ENCODE results near the gene VWCE. TPM values are rescaled to one million over a fixed set of nuclear protein-coding genes. Genes with fewer than 3 reads are reported as not detected.

Gene VWCE
- total and polyA plus RNA-seq, 2 donors: 2.4 to 11.5 TPM

DNA sequence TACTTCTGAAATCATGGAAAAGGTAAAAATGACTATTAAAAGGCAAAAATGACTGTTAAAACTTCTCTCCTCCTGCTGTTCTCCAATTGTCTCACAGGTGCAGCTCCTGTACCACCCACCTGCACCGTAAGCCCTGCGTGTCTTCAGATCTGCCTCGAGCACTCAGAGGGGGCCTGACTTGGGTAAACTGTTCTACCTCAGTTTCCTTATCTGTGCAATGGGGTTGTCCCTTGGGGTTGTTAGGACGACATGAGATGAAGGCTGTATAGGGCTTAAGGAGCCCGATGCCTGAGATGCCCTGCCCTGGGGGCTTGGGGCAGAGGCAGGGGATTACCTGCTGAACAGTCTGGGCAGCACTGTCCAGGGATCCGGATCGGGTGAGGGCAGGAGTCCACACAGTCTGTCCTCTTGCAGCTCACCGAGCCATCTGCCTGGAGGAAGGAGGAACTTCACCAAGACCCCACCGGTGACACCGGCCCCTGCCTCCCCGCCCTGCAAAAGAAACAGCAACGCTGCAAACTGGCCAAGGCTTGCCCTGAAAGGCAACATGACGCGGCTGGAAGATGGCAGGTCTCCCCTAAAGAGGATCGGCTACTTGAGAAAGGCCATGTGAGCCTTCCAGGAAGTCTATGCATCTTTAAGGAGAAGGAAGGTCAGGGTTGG, 26.4 kb downstream of the VWCE start:
- no peak for DNase-seq (ENCODE audit: low read depth in 6 of 9, low spot score in 9 of 9)
- Histone ChIP-seq H3K27ac (ENCODE audit: low read depth in 1 of 2, low read length in 1 of 2) (no peak overlapping the region), H3K27me3 (ENCODE audit: control insufficient read depth in 2 of 2, insufficient read depth in 1 of 2, low read length in 1 of 2) (no peaks in the 10 kb centered on the region), H3K4me1 (ENCODE audit: control insufficient read depth in 2 of 2, insufficient read depth in 2 of 2, low read length in 2 of 2) (no peaks in the 10 kb centered on the region), H3K36me3 (ENCODE audit: control insufficient read depth in 2 of 2, insufficient read depth in 2 of 2, low read length in 1 of 2) (peaks cover 6 to 16% of the 10 kb centered on the region in 2 donors), H3K4me3 (ENCODE audit: low read length in 2 of 2) (no peak overlapping the region), H3K9me3 (ENCODE audit: control insufficient read depth in 2 of 2, insufficient read depth in 1 of 2, low read length in 1 of 2) (no peaks in the 10 kb centered on the region)
- 96% methylated on average over 15 of the region's 15 CpGs for WGBS

DNA sequence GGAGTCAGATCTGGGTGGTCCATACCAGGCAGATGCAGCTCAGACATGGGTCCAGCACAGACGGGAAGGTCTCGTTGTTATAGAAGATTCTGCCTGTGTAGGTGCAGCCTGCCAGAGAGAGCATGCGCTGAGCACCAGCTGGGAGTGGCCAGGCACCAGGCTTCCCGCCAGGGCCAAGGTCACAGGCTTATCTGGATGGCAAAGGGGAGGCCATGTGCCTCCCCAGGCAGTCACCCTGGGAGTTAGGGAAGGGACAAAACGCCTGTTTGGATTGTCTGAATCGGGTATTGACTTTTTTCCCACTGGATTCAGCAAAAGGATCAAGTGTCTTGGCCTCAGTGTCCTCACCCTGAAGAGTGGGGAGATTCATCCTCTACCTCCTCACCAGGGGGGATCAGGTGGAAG, 27.7 kb downstream of the VWCE start:
- Histone ChIP-seq H3K27ac (ENCODE audit: low read depth in 1 of 2, low read length in 1 of 2) (no peak overlapping the region), H3K36me3 (ENCODE audit: control insufficient read depth in 2 of 2, insufficient read depth in 2 of 2, low read length in 1 of 2) (peaks cover 6 to 12% of the 10 kb centered on the region in 2 donors), H3K9me3 (ENCODE audit: control insufficient read depth in 2 of 2, insufficient read depth in 1 of 2, low read length in 1 of 2) (no peaks in the 10 kb centered on the region), H3K4me3 (ENCODE audit: low read length in 2 of 2) (no peak overlapping the region), H3K27me3 (ENCODE audit: control insufficient read depth in 2 of 2, insufficient read depth in 1 of 2, low read length in 1 of 2) (no peaks in the 10 kb centered on the region), H3K4me1 (ENCODE audit: control insufficient read depth in 2 of 2, insufficient read depth in 2 of 2, low read length in 2 of 2) (no peaks in the 10 kb centered on the region)
- DNase-seq (ENCODE audit: low read depth in 6 of 9, low spot score in 9 of 9): no peak
- 93% methylated on average over 6 of the region's 6 CpGs for WGBS

DNA sequence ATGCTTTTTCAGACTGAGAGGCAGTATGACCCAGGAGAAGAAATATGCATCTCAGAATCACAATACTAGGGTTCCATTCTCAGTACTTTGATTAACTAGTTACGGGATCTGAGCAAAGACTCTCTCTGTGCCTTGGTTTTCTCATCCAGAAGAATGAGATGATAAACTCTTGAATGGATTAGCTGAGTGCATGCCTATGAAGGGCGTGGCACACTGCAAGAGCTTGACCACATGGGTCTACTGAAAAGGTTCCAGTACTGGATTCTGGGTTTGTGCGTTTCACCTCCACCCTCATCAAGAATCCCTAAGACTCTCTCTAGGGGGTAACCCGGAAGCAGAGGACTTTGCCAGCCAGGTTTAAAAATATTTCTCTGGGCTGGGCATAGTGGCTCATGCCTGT, 28.5 kb downstream of the VWCE start:
- Histone ChIP-seq H3K27ac (ENCODE audit: low read depth in 1 of 2, low read length in 1 of 2) (no peak overlapping the region), H3K9me3 (ENCODE audit: control insufficient read depth in 2 of 2, insufficient read depth in 1 of 2, low read length in 1 of 2) (no peaks in the 10 kb centered on the region), H3K27me3 (ENCODE audit: control insufficient read depth in 2 of 2, insufficient read depth in 1 of 2, low read length in 1 of 2) (no peaks in the 10 kb centered on the region), H3K4me3 (ENCODE audit: low read length in 2 of 2) (no peak overlapping the region), H3K36me3 (ENCODE audit: control insufficient read depth in 2 of 2, insufficient read depth in 2 of 2, low read length in 1 of 2) (peaks cover 3 to 12% of the 10 kb centered on the region in 2 donors), H3K4me1 (ENCODE audit: control insufficient read depth in 2 of 2, insufficient read depth in 2 of 2, low read length in 2 of 2) (no peaks in the 10 kb centered on the region)
- 94% methylated on average over 4 of the region's 4 CpGs for WGBS
- no peak for DNase-seq (ENCODE audit: low read depth in 6 of 9, low spot score in 9 of 9)

DNA sequence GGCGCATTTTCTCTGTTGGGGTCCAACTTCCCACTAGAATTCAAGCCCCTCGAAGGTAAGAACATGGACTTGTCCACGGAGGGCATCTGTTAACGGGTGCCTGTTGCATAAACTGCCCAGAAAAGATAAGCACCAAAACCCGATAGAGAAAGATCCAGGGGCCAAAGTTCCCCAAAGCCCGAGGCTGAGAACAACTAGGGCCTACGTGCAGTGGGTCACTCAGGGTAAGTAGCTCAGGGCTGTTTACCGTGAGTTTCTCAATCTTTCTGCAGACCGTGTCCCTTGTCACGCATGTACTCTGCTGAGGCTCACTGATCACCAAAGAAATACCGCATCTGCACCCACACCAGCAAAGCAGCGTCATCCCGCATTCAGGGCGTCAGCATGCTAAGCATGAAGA, 29.8 kb downstream of the VWCE start:
- Histone ChIP-seq H3K4me3 (ENCODE audit: low read length in 2 of 2) (no peak overlapping the region), H3K9me3 (ENCODE audit: control insufficient read depth in 2 of 2, insufficient read depth in 1 of 2, low read length in 1 of 2) (no peaks in the 10 kb centered on the region), H3K4me1 (ENCODE audit: control insufficient read depth in 2 of 2, insufficient read depth in 2 of 2, low read length in 2 of 2) (no peaks in the 10 kb centered on the region), H3K27me3 (ENCODE audit: control insufficient read depth in 2 of 2, insufficient read depth in 1 of 2, low read length in 1 of 2) (no peaks in the 10 kb centered on the region), H3K36me3 (ENCODE audit: control insufficient read depth in 2 of 2, insufficient read depth in 2 of 2, low read length in 1 of 2) (peaks cover 3 to 8% of the 10 kb centered on the region in 2 donors), H3K27ac (ENCODE audit: low read depth in 1 of 2, low read length in 1 of 2) (no peak overlapping the region)
- DNase-seq (ENCODE audit: low read depth in 6 of 9, low spot score in 9 of 9): no peak
- 98% methylated on average over 14 of the region's 14 CpGs for WGBS

DNA sequence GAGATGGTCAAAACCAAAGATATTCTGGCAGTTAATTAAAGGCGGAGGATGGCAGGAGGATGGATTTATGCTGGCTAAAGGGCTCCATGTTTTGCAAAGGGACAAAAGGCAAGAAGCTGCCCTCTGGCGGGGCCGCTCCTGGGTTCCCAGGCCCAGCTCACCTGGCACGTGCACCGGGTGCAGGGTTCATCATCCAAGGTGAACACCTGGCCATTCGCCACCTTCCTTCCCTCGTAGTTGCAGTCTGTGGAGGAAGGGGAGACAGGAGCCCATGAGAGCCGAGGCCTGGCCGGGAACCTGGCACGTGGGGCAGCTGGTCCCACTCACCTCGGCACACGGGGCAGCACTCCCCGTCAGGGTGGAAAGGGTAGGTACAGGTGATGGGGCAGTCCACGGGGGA, 30.3 kb downstream of the VWCE start:
- WGBS: 97% methylated on average over 14 of the region's 14 CpGs
- DNase-seq (ENCODE audit: low read depth in 6 of 9, low spot score in 9 of 9): no peak

DNA sequence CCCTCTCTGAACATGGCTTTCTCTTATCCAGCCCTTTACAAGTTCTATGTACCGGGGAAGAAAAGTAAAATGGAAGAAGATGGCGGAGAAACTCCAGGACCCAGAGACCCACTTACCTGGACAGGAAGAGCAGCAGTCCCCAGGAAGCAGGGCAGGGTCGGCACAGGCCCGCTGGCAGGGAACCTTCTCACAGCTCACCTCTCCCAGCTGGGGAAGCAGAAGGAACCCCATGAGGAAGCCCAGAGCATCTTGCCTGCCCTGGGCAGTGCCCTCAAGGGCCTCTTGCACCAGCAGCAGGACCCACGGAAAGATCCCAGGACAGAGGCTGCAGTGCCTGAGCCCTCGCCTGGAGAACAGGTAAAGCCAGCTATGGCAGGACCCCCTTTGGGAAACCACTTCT, 30.7 kb downstream of the VWCE start:
- H3K4me3 ChIP-seq (ENCODE audit: low read length in 2 of 2): no peak overlapping the region
- peaks cover 5 to 8% of the 10 kb centered on the region in 2 donors for H3K36me3 ChIP-seq (ENCODE audit: control insufficient read depth in 2 of 2, insufficient read depth in 2 of 2, low read length in 1 of 2)
- H3K9me3 ChIP-seq (ENCODE audit: control insufficient read depth in 2 of 2, insufficient read depth in 1 of 2, low read length in 1 of 2): no peaks in the 10 kb centered on the region
- no peaks in the 10 kb centered on the region for H3K4me1 ChIP-seq (ENCODE audit: control insufficient read depth in 2 of 2, insufficient read depth in 2 of 2, low read length in 2 of 2)
- no peak for DNase-seq (ENCODE audit: low read depth in 6 of 9, low spot score in 9 of 9)
- H3K27ac ChIP-seq (ENCODE audit: low read depth in 1 of 2, low read length in 1 of 2): no peak overlapping the region
- over 99% methylated on average over 6 of the region's 6 CpGs for WGBS
- no peaks in the 10 kb centered on the region for H3K27me3 ChIP-seq (ENCODE audit: control insufficient read depth in 2 of 2, insufficient read depth in 1 of 2, low read length in 1 of 2)

More for the DNA sequence above, 30.3 kb downstream of the VWCE start:
- H3K4me1 ChIP-seq (ENCODE audit: control insufficient read depth in 2 of 2, insufficient read depth in 2 of 2, low read length in 2 of 2): no peaks in the 10 kb centered on the region
- peaks cover 3 to 8% of the 10 kb centered on the region in 2 donors for H3K36me3 ChIP-seq (ENCODE audit: control insufficient read depth in 2 of 2, insufficient read depth in 2 of 2, low read length in 1 of 2)
- H3K4me3 ChIP-seq (ENCODE audit: low read length in 2 of 2): no peak overlapping the region
- no peaks in the 10 kb centered on the region for H3K9me3 ChIP-seq (ENCODE audit: control insufficient read depth in 2 of 2, insufficient read depth in 1 of 2, low read length in 1 of 2)
- no peak overlapping the region for H3K27ac ChIP-seq (ENCODE audit: low read depth in 1 of 2, low read length in 1 of 2)
- H3K27me3 ChIP-seq (ENCODE audit: control insufficient read depth in 2 of 2, insufficient read depth in 1 of 2, low read length in 1 of 2): no peaks in the 10 kb centered on the region

DNA sequence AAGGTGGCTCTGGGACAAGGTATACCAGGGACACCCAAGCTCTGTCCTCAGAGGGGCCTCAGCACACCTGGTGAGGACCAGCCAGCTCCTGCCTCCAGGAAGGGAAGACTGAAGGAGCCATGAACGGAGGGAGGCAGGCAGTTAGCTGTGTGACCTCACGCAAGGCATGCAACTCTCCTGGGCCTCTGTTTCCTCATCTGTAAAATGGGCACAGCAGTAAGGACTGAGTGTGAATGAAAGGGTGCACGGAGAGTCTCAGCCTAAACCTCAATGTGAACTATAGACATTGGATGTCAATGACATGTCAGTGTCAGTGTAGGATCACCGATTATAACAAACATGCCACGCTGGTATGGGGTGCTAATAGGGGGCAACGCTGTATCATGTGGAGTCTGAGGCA, 35.8 kb downstream of the VWCE start:
- no peaks in the 10 kb centered on the region for H3K4me1 ChIP-seq (ENCODE audit: control insufficient read depth in 2 of 2, insufficient read depth in 2 of 2, low read length in 2 of 2)
- H3K27me3 ChIP-seq (ENCODE audit: control insufficient read depth in 2 of 2, insufficient read depth in 1 of 2, low read length in 1 of 2): no peaks in the 10 kb centered on the region
- H3K4me3 ChIP-seq (ENCODE audit: low read length in 2 of 2): no peak overlapping the region
- DNase-seq (ENCODE audit: low read depth in 6 of 9, low spot score in 9 of 9): no peak
- H3K36me3 ChIP-seq (ENCODE audit: control insufficient read depth in 2 of 2, insufficient read depth in 2 of 2, low read length in 1 of 2): peaks cover 7 to 14% of the 10 kb centered on the region in 2 donors
- 98% methylated on average over 6 of the region's 6 CpGs for WGBS
- no peak overlapping the region for H3K27ac ChIP-seq (ENCODE audit: low read depth in 1 of 2, low read length in 1 of 2)
- H3K9me3 ChIP-seq (ENCODE audit: control insufficient read depth in 2 of 2, insufficient read depth in 1 of 2, low read length in 1 of 2): no peaks in the 10 kb centered on the region

DNA sequence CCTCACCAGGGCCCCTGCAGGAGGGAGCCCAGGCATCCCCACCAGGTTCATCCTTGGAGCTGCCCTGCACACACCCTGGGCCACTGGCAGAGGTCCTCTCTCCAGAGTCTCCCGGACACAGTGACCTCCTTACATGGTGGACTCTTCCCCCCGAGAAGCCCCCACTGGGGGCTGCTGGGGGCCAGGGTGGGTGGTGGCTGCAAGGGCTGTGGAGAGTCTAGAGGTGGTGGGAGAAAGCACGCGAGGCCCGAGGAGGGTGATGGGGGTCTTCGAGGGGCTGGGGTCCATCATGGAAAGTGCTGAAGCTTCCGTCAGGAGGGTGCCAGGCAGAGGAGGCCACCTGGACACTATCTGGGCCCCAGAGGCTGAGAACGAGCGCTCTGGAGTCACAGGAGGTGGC, 36.6 kb downstream of the VWCE start:
- no peaks in the 10 kb centered on the region for H3K9me3 ChIP-seq (ENCODE audit: control insufficient read depth in 2 of 2, insufficient read depth in 1 of 2, low read length in 1 of 2)
- H3K27ac ChIP-seq (ENCODE audit: low read depth in 1 of 2, low read length in 1 of 2): no peak overlapping the region
- WGBS: 96% methylated on average over 9 of the region's 9 CpGs
- no peaks in the 10 kb centered on the region for H3K4me1 ChIP-seq (ENCODE audit: control insufficient read depth in 2 of 2, insufficient read depth in 2 of 2, low read length in 2 of 2)
- H3K27me3 ChIP-seq (ENCODE audit: control insufficient read depth in 2 of 2, insufficient read depth in 1 of 2, low read length in 1 of 2): no peaks in the 10 kb centered on the region
- H3K36me3 ChIP-seq (ENCODE audit: control insufficient read depth in 2 of 2, insufficient read depth in 2 of 2, low read length in 1 of 2): peaks cover 7 to 13% of the 10 kb centered on the region in 2 donors
- no peak for DNase-seq (ENCODE audit: low read depth in 6 of 9, low spot score in 9 of 9)
- no peak overlapping the region for H3K4me3 ChIP-seq (ENCODE audit: low read length in 2 of 2)

DNA sequence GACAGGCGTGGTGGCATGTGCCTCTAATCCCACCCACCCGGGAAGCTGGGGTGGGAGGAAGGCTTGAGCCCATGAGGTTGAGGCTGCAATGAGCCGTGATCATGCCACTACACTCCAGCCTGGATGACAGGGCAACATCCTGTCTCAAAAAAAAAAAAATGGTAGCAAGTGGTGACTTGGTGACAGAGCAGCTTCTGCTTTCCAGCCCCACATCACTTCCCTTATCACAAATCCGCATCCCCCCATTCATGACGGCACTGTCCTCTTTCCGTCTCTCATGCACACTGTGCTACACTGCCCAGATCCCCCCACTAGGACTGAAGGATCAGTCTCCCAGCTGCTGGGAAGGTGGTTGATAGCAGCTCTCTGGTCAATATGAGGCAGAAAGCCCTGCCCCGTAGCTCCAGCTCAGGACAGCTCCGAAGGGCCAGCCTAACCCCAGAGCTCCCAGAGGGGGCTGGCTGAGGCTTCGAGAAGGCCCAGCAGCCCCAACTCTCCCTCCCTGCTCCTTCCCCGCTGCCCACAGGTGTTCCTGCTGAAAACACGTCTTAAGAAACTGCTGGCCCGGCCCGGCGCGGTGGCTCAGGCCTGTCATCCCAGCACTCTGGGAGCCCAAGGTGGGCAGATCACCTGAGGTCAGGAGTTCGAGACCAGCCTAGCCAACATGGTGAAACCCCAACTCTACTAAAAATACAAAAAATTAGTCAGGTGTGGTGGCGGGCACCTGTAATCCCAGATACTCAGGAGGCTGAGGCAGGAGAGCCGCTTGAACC, 38.2 kb downstream of the VWCE start:
- DNase-seq (ENCODE audit: low read depth in 6 of 9, low spot score in 9 of 9): no peak
- 98% methylated on average over 18 of the region's 18 CpGs for WGBS
- no peaks in the 10 kb centered on the region for H3K4me1 ChIP-seq (ENCODE audit: control insufficient read depth in 2 of 2, insufficient read depth in 2 of 2, low read length in 2 of 2)
- no peak overlapping the region for H3K27ac ChIP-seq (ENCODE audit: low read depth in 1 of 2, low read length in 1 of 2)
- H3K9me3 ChIP-seq (ENCODE audit: control insufficient read depth in 2 of 2, insufficient read depth in 1 of 2, low read length in 1 of 2): no peaks in the 10 kb centered on the region
- H3K36me3 ChIP-seq (ENCODE audit: control insufficient read depth in 2 of 2, insufficient read depth in 2 of 2, low read length in 1 of 2): peaks cover 7 to 13% of the 10 kb centered on the region in 2 donors
- H3K27me3 ChIP-seq (ENCODE audit: control insufficient read depth in 2 of 2, insufficient read depth in 1 of 2, low read length in 1 of 2): no peaks in the 10 kb centered on the region
- no peak overlapping the region for H3K4me3 ChIP-seq (ENCODE audit: low read length in 2 of 2)

Data from thymus (tissue), 11 donors.